K562 (cell line): ENCODE results near the gene DIS3L. TPM values are rescaled to one million over a fixed set of nuclear protein-coding genes. Genes with fewer than 3 reads are reported as not detected.

ENCODE experiments used
- ATAC-seq: fragments of 200-7000 bp; cut with Tn5 transposase; 3 replicates; pipeline ENCODE4 v1.9.1; 2020; ENCODE audit warnings: moderate library complexity
- BruUV-seq: library from RNA; stranded (reverse); fragments of 400-500 nt; replicated peaks from 2 replicates; lab custom pipeline; 2021; lab: Mats Ljungman, UMichigan
- CTCF ChIA-PET: fragments of 300-600 bp; formaldehyde crosslinking; extraction: SDS; loops from one replicate; lab custom pipeline; 2021; ENCODE audit warnings: low intra/inter-chr PET ratio; lab: Yijun Ruan, JAX
- POLR2A ChIA-PET: fragments of 300-600, 350-650 bp; sonication (Branson Sonifier 250); formaldehyde crosslinking; extraction: SDS; loops from one replicate; lab custom pipeline; 2021; ENCODE audit warnings: antibody characterized with exemption, inconsistent platforms; lab: Yijun Ruan, JAX
- DNase-seq, 4 experiments: peaks; one replicate each; pipeline versions ENCODE4 v3.0.0 to v3.0.0-alpha.2; 2011 to 2018; ENCODE audit warnings: low spot score in 3 of 4, mixed read lengths in 3 of 4; ENCODE audit errors: extremely low read depth in 1 of 4
- FAIRE-seq: peaks from 2 replicates; lab custom pipeline; 2011; peaks lifted over from hg19 to GRCh38; lab: Jason Lieb, UNC
- H2AFZ ChIP-seq: 2 replicates; pipeline ENCODE4 v1.6.0; 2011; ENCODE audit warnings: low read depth, low read length, control low read depth, inconsistent platforms
- H3K27ac ChIP-seq: fragments of 200-600 bp; 3 replicates; pipeline ENCODE4 v1.8.0; 2011; ENCODE audit warnings: low read depth, mild to moderate bottlenecking, control low read depth, inconsistent platforms, low read length, moderate library complexity, mixed read lengths; ENCODE audit errors: extremely low read depth
- H3K27me3 ChIP-seq, 2 experiments: fragments of 300-600 bp in 1 of 2; 2 replicates in 1 of 2; 3 replicates in 1 of 2; pipeline versions ENCODE4 v1.6.0 to v1.8.0; 2011; ENCODE audit warnings: inconsistent platforms in 2 of 2, low read length in 2 of 2, mild to moderate bottlenecking in 1 of 2, mixed read lengths in 1 of 2, moderate library complexity in 1 of 2; ENCODE audit not compliant: control insufficient read depth in 2 of 2, insufficient read depth in 2 of 2
- H3K36me3 ChIP-seq: fragments of 300-600 bp; 3 replicates; pipeline ENCODE4 v1.8.0; 2011; ENCODE audit warnings: mild to moderate bottlenecking, low read length, inconsistent platforms; ENCODE audit not compliant: control insufficient read depth, insufficient read depth
- H3K4me1 ChIP-seq, 2 experiments: fragments of 200-600 bp in 1 of 2; replicated peaks in 1 of 2; 2 replicates in 1 of 2; 3 replicates in 1 of 2; pipeline versions ENCODE4 v1.5.1 to v1.8.0; 2011; ENCODE audit warnings: inconsistent platforms in 2 of 2, low read length in 2 of 2, mild to moderate bottlenecking in 1 of 2, mixed read lengths in 1 of 2, moderate library complexity in 1 of 2; ENCODE audit not compliant: control insufficient read depth in 2 of 2, insufficient read depth in 2 of 2
- H3K4me2 ChIP-seq: 2 replicates; pipeline ENCODE4 v1.6.1; 2011; ENCODE audit warnings: low read length, control low read depth, inconsistent platforms, mixed read lengths; ENCODE audit not compliant: insufficient read depth
- H3K4me3 ChIP-seq: fragments of 200-600 bp; sonication (generic), shearing (Covaris generic); 2 replicates; pipeline ENCODE4 v1.5.1; 2016; ENCODE audit warnings: control low read depth, inconsistent platforms
- H3K79me2 ChIP-seq: fragments of 200-600 bp; 3 replicates; pipeline ENCODE4 v1.8.0; 2011; ENCODE audit warnings: low read length, inconsistent platforms; ENCODE audit not compliant: control insufficient read depth, insufficient read depth
- H3K9ac ChIP-seq, 2 experiments: 2 replicates each; pipeline versions ENCODE4 v1.6.0 to v1.6.1; 2011; ENCODE audit warnings: low read depth in 2 of 2, low read length in 2 of 2, control low read depth in 1 of 2, inconsistent platforms in 1 of 2, mild to moderate bottlenecking in 1 of 2, mixed read lengths in 1 of 2; ENCODE audit not compliant: insufficient read depth in 1 of 2
- H3K9me1 ChIP-seq: one replicate; pipeline ENCODE4 v1.6.0; 2011; ENCODE audit warnings: inconsistent platforms, mild to moderate bottlenecking, low read length, moderate library complexity; ENCODE audit not compliant: control insufficient read depth, insufficient read depth
- H3K9me3 ChIP-seq: replicated peaks from 2 replicates; pipeline ENCODE4 v1.5.1; 2011; ENCODE audit warnings: low read depth, low read length, inconsistent platforms; ENCODE audit not compliant: control insufficient read depth, insufficient read depth
- H4K20me1 ChIP-seq: replicated peaks from 2 replicates; pipeline ENCODE4 v1.6.1; 2011; ENCODE audit warnings: low read length, inconsistent platforms, mixed read lengths; ENCODE audit not compliant: control insufficient read depth, insufficient read depth
- CBFB ChIP-seq: sonication (generic); formaldehyde crosslinking; IDR thresholded peaks from 2 replicates; pipeline ENCODE4 v1.4.0; 2020; ENCODE audit warnings: mild to moderate bottlenecking, missing genetic modification reagents
- ELF4 ChIP-seq: fragments of 450-650 bp; formaldehyde crosslinking; IDR thresholded peaks from 2 replicates; pipeline ENCODE4 v1.4.0; 2022; ENCODE audit warnings: missing genetic modification characterization
- HDAC2 ChIP-seq: fragments of 450-650 bp; IDR thresholded peaks from 2 replicates; pipeline ENCODE4 v1.6.1; 2016; ENCODE audit warnings: mild to moderate bottlenecking
- HES1 ChIP-seq: fragments of 450-650 bp; IDR thresholded peaks from 2 replicates; pipeline ENCODE4 v1.6.1; 2016; ENCODE audit warnings: low read depth, mild to moderate bottlenecking, moderate library complexity
- HMGXB4 ChIP-seq: sonication (generic); formaldehyde crosslinking; IDR thresholded peaks from 2 replicates; pipeline ENCODE4 v1.8.1; 2023; ENCODE audit warnings: mild to moderate bottlenecking, missing genetic modification reagents
- MIER1 ChIP-seq: fragments of 450-650 bp; IDR thresholded peaks from 2 replicates; pipeline ENCODE4 v1.6.1; 2016; ENCODE audit warnings: antibody characterized with exemption, mild to moderate bottlenecking, low read depth
- NCOA6 ChIP-seq: fragments of 450-650 bp; IDR thresholded peaks from 2 replicates; pipeline ENCODE4 v1.6.1; 2017; ENCODE audit warnings: mild to moderate bottlenecking
- PKNOX1 ChIP-seq: fragments of 450-650 bp; IDR thresholded peaks from 2 replicates; pipeline ENCODE4 v1.6.1; 2016
- RBM39 ChIP-seq: fragments of 200-400 bp; formaldehyde crosslinking; optimal IDR thresholded peaks from 2 replicates; pipeline ENCODE3; 2018; ENCODE audit warnings: low read depth, low read length
- SMARCA5 ChIP-seq: fragments of 450-650 bp; IDR thresholded peaks from 2 replicates; pipeline ENCODE4 v1.6.1; 2016
- SUPT5H ChIP-seq: fragments of 450-650 bp; IDR thresholded peaks from 2 replicates; pipeline ENCODE4 v1.6.1; 2016
- TFAM ChIP-seq: fragments of 250-450 bp; sonication (Bioruptor Pico); conservative IDR thresholded peaks from 2 replicates; pipeline ENCODE4 v1.5.0; 2021; ENCODE audit warnings: mild to moderate bottlenecking, moderate library complexity
- ZNF217 ChIP-seq: sonication (generic); formaldehyde crosslinking; IDR thresholded peaks from 2 replicates; pipeline ENCODE4 v1.8.0; 2022; ENCODE audit warnings: mild to moderate bottlenecking, missing genetic modification reagents
- ZNF449 ChIP-seq: fragments of 250-450 bp; sonication (Bioruptor Pico); IDR thresholded peaks from 2 replicates; pipeline ENCODE4 v1.8.0; 2022; ENCODE audit warnings: moderate library complexity, mild to moderate bottlenecking, inconsistent platforms
- ZNF561 ChIP-seq: fragments of 450-650 bp; formaldehyde crosslinking; conservative IDR thresholded peaks from 2 replicates; pipeline ENCODE4 v1.4.0; 2020; ENCODE audit warnings: mild to moderate bottlenecking, moderate library complexity
- ZNF699 ChIP-seq: fragments of 250-450 bp; sonication (Bioruptor Pico); IDR thresholded peaks from 2 replicates; pipeline ENCODE4 v1.8.0; 2021; ENCODE audit warnings: mild to moderate bottlenecking, moderate library complexity; ENCODE audit not compliant: insufficient replicate concordance
- ZNF79 ChIP-seq: fragments of 250-450 bp; sonication (Bioruptor Pico); IDR thresholded peaks from 2 replicates; pipeline ENCODE4 v1.4.0; 2020; ENCODE audit warnings: low read depth, mild to moderate bottlenecking, moderate library complexity
- ZZZ3 ChIP-seq: fragments of 450-650 bp; IDR thresholded peaks from 2 replicates; pipeline ENCODE4 v1.6.1; 2016; ENCODE audit warnings: antibody characterized with exemption, mild to moderate bottlenecking, moderate library complexity
- WGBS: fragments of 100-300 bp; shearing (Covaris generic); methylation state at CpG from one replicate; pipeline ENCODE4 v1.1.6; 2016; ENCODE audit warnings: low coverage, mixed read lengths; ENCODE audit not compliant: insufficient coverage; ENCODE audit errors: missing lambda C conversion rate; 5-methylcytosine and 5-hydroxymethylcytosine counted together
- in situ Hi-C: fragments of 300-500 bp; cut with MboI; formaldehyde crosslinking; loops from 4 replicates; pipeline ENCODE4 v1.15.0; 2018; ENCODE audit warnings: inconsistent platforms, mixed read lengths
- intact Hi-C: fragments of 100-400 bp; cut with micrococcal nuclease; formaldehyde crosslinking; loops from 2 replicates; pipeline ENCODE4 v1.14.2; 2022
- polyA plus RNA-seq, 8 experiments: library from polyadenylated mRNA; depleted of rRNA in 4 of 8; stranded (reverse) in 5 of 8; unstranded in 3 of 8; fragments of >200 nt; fragmentation: Nextera tagmentation in 2 of 8; fragmentation: Illumina TruSeq in 1 of 8; extraction: Ambion mirVana in 2 of 8; extraction: Trizol in 1 of 8; gene quantifications; 2 replicates each; pipeline versions ENCODE4 v1.2.1 to v1.2.3, GENCODE V29; 2011 to 2014; ENCODE audit warnings: inconsistent platforms in 1 of 8, missing spikeins in 1 of 8
- total RNA-seq, 7 experiments: library from RNA; depleted of rRNA in 6 of 7; stranded (reverse); fragments of >200 nt in 6 of 7; fragmentation: Illumina TruSeq in 2 of 7; extraction: Trizol in 2 of 7; gene quantifications; 2 replicates each; pipeline versions ENCODE4 v1.2.1 to v1.2.3, GENCODE V29; 2011 to 2021; ENCODE audit warnings: low replicate concordance in 1 of 7

Gene DIS3L
- total and polyA plus RNA-seq, 9 of the 15 experiments (the other 6 are each of a cell fraction or from before 2014, with no cell fraction given), result 5.9 to 34.6 (median 16.9) TPM

DNA sequence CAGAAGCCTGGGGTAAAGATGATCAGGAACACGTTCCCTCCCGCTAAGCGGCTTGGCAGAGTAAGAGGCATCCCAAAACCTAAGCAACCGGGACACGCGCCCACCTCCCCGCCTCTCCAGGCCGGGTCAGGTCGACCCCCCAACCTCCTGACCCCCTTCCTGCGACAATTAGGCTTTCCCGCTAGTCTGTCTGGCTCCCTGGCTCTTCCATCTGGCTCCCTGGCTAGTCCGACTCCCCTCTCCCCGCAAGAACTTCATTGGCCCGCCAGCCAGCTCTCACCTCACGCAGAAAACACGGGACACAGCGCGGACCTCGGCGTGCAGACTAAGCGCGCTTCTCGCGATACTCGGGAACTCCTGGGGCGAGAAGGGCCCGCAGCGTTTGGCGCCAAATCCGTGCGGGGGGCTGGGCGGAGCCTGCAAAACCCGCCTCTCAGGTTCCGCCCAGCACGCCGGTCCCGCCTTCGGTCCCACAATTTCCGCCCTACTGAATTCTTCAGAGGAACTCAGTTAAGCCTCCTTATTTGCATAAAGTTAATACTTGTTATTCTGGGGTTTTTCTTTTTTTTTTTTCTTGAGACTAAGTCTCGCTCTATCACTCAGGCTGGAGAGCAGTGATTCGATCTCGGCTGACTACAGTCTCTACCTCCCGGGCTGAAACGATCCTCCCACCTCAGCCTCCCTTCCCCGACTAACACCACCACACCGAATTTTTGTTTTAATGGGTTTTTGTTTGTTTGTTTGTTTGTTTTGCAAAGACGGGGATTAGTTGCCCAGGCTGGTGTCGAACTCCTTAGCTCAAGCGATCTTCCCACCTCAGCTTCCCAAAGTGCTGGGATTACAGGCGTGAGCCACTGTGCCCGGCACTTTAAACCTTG, 63.2 kb downstream of the DIS3L start, which contains the start of gene TIPIN:
Gene TIPIN (minus strand): TSS at position 327 of the 878 bp plus-strand sequence. CDS start 3,738 bp downstream, outside the sequence.
- H3K4me2 ChIP-seq, result peak within 1 kb of the TSS; percentile 99
- ATAC-seq (peak; percentile 98), DNase-seq (peak; percentile 94 to 98 (median 95)), FAIRE-seq (peak; percentile 95)
- H3K9me3 ChIP-seq, result no peaks in the 10 kb centered on the region
- in situ Hi-C loops, result no loop called here
- peaks cover 27% of the 10 kb centered on the region for H3K79me2 ChIP-seq
- no peaks in the 10 kb centered on the region for H3K9me1 ChIP-seq
- peak within 1 kb of the TSS; percentile 96 to 100 for H3K9ac ChIP-seq
- peaks cover 7 to 17% of the 10 kb centered on the region in 2 experiments; a peak in 4 of 5 replicates for H3K4me1 ChIP-seq
- no peaks in the 10 kb centered on the region for H3K27me3 ChIP-seq
- ChIA-PET CTCF (no interaction called here), POLR2A (interaction anchor here (0.6 to 1.3 kb wide), 9 partner anchors 13 to 226 kb away, joined by 3 to 8 read pairs (median 3); partner anchors contain the start of gene MAP2K1)
- intact Hi-C loops, result loop anchor here (2.0 kb wide), 1 partner anchor 30 kb away; the partner anchor contains the start of gene MAP2K1
- H3K27ac ChIP-seq, result peak within 1 kb of the TSS; percentile 92
- peaks cover 28% of the 10 kb centered on the region; the same call in 2 of the 3 replicates for H3K36me3 ChIP-seq
- BruUV-seq, result no TSS peak
- WGBS, result under 1% methylated on average over 46 of the region's 51 CpGs
- no peaks in the 10 kb centered on the region for H4K20me1 ChIP-seq
- peak within 1 kb of the TSS; percentile 69 for H3K4me3 ChIP-seq
- peak within 1 kb of the TSS; percentile 93 for H2AFZ ChIP-seq
- no peak for TF ChIP-seq PKNOX1
- TF ChIP-seq SUPT5H, result peak; percentile 98
- peak; percentile 55 for TF ChIP-seq HDAC2
- TF ChIP-seq ZNF561, result no peak
- TF ChIP-seq RBM39, result no peak
- TF ChIP-seq ZNF217 (CRISPR knock-in tag), result no peak
- TF ChIP-seq ZNF79 (CRISPR knock-in tag), result no peak
- peak; percentile 61; the same call in 1 of the 2 replicates for TF ChIP-seq SMARCA5
- no peak for TF ChIP-seq ZNF449 (CRISPR knock-in tag)
- TF ChIP-seq MIER1, result 0 out of 2 replicates have a peak, but pooled peaks have one; percentile 16
- TF ChIP-seq CBFB, result no peak
- TF ChIP-seq ZNF699 (CRISPR knock-in tag), result no peak
- no peak for TF ChIP-seq TFAM
- no peak for TF ChIP-seq NCOA6
- TF ChIP-seq HMGXB4 (CRISPR knock-in tag), result no peak
- no peak for TF ChIP-seq HES1
- TF ChIP-seq ZZZ3, result peak; percentile 87
- no peak for TF ChIP-seq ELF4 (CRISPR knock-in tag)
